ELF-1 (cell line): ENCODE results near the gene SYCP3.
"Not testable (repeated sequence)": the region's sequence is repeated elsewhere in the genome, so short reads cannot be mapped to it uniquely, and the experiment has no call there.

ENCODE experiments used
- DNase-seq: peaks from one replicate; pipeline ENCODE4 v3.0.0-alpha.2; 2016; ENCODE audit warnings: low read depth, low spot score

The SYCP3 gene

DNA sequence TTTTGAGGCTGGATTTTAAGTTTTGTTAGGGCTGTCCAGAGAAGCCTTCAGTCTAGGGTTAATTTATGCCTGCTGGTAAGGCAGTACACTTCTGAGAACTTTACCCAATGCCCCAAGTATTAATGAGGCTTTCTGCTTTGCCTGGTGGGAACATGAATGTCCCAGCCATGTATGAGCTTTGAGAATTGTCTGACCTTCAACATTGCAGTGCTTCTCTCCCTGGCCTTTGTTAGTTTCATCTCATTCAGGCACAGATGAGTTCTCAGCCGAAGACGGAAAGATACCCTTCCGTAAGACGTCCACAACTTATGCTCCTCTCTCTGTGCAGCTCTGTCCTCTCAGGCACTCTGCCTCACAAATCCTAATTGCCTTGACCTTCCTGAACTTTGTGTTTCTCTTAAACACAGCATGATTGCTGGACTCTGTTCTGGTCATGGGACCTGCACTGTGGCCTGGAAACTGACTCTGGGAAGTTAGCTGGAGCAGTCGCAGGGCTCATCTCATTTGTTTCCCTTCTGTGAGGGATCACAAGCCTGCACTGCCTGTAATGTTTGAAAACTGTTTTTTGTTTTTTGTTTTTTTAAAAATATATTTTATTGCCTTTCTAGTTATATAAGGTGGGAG, 26.1 kb downstream of the SYCP3 start:
- peak; percentile 37 for DNase-seq

DNA sequence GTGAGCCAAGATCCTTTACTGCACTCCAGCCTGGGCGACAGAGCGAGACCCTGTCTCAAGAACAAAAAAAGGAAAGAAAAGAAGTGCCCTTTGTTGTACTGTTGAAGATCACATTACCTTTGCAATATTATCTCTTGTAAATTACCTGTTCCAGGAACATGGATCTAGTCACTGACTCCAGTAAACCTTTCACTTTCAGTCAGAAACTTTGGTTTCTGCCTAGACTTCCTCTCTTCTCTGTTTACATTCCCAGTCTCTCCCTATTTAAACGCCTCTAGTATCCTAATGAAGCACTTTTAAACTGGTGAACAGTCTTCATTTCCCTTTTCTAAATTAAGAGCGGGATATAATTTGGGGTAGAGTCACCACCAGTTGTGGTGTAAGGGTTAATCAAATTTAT, 29.0 kb downstream of the SYCP3 start:
- DNase-seq: no peak

DNA sequence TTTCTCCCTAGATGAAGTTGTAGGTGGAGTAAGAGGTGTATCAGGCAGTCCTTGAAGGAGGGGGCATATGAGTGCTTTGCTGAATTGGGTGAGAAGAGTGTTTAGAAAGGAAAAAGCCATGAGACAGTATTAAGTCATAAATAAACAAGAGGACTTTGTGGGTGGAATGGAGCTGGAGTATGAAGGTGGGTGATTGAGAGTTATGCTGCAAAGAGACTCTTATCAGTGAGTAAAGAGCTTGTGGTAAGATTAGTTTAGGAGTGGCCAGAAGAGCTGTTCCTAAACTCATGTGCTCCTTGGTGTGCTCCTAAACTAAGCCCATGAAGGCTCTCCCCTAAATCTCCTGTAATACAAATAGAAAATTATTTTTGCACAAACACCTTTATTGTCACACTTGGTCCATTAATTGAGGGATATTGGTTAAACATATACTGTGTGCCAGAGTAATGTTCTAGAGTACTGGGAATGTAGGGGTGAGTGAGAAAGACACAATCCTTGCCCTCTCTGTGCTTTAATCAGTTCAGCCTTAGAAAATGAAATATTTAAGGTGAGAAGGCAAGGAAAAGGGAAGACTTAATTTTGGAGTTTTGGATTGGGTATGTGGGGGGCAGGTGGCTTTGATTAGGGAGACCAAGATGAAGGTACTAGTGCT, 32.0 kb downstream of the SYCP3 start:
- no peak for DNase-seq

DNA sequence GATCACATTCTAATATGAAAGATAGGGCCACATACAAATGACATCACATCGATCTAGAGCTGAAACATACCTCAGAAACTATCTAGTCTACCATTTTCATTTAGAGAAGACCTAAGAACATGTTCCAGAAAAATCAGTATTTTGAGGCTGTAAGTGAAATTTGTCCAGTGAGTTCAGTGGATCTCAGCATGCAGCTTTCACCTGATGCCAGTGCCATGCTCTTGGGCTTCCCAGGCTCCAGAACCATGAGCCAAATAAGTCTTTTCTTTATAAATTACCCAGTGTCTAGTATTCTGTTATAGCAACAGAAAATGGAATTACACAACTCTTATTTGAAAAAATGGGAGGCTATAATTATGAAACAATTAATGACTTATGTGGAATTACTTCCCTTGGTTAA, 32.9 kb downstream of the SYCP3 start:
- no peak for DNase-seq

GRCh38 chr12:101703487-101703886, 35.8 kb downstream of the SYCP3 start:
- peak; percentile 34 for DNase-seq

- no peak for DNase-seq
These were observed 38.9 kb downstream of the SYCP3 start for GRCh38 chr12:101700299-101700820.

DNA sequence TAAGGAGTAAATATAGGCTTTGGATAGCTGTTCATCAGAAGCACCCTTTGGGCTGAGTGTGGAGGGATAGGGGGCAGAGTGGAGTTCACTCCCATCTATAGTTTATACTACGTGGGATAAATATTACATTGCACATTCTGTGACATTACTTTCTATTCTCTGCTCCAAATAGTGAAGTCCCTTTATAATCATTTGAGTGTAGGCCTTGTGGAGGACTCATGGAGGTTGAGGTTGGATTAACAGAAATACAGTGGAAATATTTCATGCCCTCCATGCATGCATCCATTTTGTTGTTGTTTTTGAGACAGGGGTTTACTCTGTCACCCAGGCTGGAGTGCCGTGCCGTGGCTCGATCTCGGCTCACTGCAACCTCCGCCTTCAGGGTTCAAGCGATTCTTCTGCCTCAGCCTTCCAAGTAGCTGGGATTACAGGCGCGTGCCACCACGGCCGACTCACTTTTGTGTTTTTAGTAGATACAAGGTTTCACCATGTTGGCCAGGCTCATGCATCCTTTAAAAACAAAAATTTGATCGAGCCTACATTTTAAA, 40.4 kb downstream of the SYCP3 start:
- no peak for DNase-seq

DNA sequence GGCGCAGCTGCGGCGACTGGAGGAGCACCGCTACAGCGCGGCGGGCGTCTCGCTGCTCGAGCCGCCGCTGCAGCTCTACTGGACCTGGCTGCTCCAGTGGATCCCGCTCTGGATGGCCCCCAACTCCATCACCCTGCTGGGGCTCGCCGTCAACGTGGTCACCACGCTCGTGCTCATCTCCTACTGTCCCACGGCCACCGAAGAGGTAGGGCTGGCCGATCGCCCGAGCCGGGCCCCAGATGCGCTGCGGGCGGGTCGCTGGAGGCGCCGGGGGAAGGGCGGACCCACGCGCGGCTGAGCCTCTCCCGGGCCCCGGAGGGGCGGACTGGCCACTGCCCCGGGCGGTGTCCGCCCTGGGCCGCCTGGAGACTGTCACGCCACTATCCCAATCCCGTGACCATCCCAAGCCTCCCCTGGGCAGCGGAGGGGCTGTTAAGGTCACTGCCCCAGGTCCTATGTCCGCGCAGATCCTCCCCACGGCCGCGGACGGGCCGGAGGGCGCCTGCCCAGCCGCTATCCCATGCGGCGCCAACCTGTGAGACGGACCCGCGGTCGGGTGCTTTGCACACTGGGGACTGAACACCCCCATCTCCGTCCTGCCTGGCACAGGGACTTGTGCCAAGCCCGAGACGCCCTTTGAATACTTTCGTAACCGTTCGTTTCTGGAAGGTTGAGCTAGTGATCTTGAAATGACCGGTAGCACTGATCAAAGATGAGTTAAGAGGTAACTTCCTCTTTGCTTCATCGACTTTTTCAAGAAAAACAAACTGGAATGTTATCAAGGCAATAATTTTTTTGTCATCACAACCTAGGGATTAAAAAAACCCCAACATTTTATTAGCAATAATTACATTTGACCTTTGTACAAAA, 41.1 kb downstream of the SYCP3 start:
- peak; percentile 52 for DNase-seq

- peak; percentile 81 for DNase-seq
These were observed 41.9 kb downstream of the SYCP3 start, which contains the start of gene CHPT1 for GRCh38 chr12:101697197-101697929. TSS of gene CHPT1 (plus strand) at chr12:101697640. CDS start at chr12:101697862, 222 bp downstream.

- DNase-seq: no peak
These were observed 42.7 kb downstream of the SYCP3 start for GRCh38 chr12:101696251-101697196.

- no peak for DNase-seq
These were observed 43.6 kb downstream of the SYCP3 start for GRCh38 chr12:101695706-101696105.

GRCh38 chr12:101694986-101695385, 44.3 kb downstream of the SYCP3 start:
- no peak for DNase-seq

DNA sequence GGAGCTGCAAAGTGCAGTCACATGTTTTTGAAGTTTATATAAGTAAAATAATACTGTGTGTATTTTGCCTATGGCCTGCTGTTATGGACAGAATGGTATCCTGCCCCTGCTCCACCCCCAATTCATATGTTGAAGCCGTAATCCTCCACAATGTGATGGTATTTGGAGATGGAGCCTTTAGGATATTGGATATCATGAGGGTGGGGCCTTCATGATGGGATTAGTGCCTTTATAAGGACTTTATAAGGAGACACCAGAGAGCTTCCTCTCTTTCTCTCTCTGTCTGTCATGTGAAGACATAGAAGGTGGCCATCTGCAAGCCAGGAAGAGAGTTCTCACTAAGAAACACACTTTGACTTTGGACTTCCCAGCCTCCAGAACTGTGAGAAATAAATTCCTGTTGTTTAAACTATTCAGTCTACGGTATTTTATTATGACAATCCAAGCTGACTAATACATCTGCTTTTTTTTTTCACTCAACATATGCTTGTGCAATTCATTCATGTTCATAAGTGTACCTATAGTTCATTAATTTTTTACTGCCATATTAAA, 44.9 kb downstream of the SYCP3 start:
- DNase-seq: no peak

DNA sequence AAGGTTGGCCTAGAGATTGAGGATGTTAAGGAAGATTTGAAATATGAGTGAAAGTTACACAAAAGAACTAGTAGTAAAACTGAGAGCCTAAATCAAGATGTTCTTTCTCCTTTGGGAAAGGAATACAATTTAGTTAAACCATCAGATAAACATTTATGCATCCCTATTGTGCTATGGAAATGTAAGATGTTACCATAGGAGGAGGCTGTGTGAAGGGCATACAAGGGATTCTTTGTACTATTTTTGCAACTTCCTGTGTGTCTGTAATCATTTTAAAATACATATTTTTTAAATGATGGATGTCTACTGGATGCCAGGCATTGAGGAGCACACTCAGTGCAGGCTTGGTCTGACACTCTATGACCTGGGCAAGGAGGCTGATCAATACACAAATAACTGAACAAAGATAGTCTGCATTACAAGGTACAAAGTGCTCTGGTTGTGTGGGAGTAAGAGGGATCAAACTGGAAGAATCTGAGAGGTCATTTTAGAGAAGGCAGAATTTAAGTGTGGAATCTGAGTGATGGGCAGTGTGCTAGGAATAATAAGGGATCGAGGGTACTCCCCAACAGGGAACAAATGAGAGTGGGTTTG, 47.7 kb downstream of the SYCP3 start:
- no peak for DNase-seq

DNA sequence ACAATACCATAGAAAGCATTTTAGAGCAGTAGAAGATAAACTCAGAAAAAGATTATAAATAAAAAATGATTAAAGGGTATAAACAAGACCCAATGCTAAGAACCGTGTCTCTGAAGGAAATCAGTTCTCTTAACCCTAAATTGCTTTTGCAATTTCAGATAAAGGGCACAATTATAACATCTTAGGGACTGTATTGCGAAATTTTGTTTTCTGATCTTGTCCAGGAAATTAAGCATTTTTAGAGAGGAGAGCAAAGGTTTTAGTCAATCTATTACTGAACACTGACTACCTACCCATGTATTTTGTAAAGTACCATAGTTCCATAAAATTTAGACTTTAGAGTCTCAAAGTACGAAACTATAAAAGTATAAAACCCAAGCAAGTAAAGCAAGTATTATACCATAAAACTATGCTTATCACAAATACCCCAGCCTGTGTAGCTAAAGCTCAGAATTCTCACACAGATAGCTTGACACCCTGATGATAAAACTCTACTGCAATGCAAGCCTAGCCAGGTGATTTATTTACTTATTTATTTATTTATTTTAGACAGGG, 48.6 kb downstream of the SYCP3 start:
- no peak for DNase-seq

DNA sequence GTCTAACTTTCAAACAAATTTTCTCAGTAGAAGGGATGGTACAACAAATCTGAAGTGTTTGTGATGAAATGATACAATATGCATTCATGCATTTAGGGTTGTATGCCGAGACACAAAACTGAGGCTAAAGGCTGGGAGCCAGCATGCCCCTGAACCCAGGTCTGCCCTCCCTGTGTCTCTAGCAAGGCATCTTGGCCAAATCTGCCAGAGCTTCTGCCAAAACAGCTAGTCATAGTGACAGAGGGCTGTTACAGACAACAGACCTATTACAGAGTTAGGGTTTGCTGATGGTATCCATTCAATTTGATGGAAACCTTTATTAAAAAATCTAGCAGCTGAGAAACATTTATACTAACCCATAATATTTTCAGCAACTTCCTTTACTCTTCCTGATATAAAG, 53.1 kb downstream of the SYCP3 start:
- DNase-seq: no peak

DNA sequence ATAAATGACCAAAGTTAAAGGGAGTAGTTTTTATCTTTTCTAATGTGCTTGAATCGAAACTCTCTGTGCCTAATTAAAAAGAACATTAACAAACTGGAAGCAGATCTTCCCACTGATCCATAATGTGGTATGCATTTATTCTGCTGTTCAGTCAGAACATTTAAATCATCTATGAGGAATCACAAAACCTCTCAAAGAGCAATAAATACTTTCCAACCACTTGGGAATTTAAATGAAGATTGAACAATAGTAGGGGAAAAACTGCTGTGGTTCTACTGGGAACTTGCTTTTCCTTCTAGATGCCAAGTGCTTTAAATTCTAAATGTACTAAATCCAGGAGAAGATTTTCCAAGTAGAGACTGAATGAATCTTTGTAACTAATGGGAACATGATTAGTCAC, 54.2 kb downstream of the SYCP3 start:
- DNase-seq: no peak

- not testable (repeated sequence) for DNase-seq
These were observed 57.6 kb downstream of the SYCP3 start for GRCh38 chr12:101681627-101682026.

- no peak for DNase-seq
These were observed 58.6 kb downstream of the SYCP3 start for GRCh38 chr12:101680647-101681046.
